ENCODE results near the gene SOHLH1.

GRCh38 chr9:135667463-135668001 is 31.7 kb downstream of the SOHLH1 start:
- TF ChIP-seq POLR2A (IDR thresholded peaks at IDR 0.05; ENCODE audit: low read length): no peak
- no peak for TF ChIP-seq GATA1 (IDR thresholded peaks at IDR 0.05; ENCODE audit: low read depth, low read length)
